Frontal cortex (tissue), 4 donors: Measurements from ENCODE around the gene UNC13B. TPM values are rescaled to one million over a fixed set of nuclear protein-coding genes. Genes with fewer than 3 reads are reported as not detected.
A peak's percentile ranks its signal among the peaks of the same experiment; 100 is the strongest.

Source experiments
- DNase-seq, 2 donors: peaks; one replicate each; pipeline ENCODE4 v3.0.0; 2012; ENCODE audit warnings: low spot score in 2 of 2
- FAIRE-seq: peaks from 2 replicates; lab custom pipeline; 2012; peaks lifted over from hg19 to GRCh38; lab: Jason Lieb, UNC
- total RNA-seq: library from RNA; depleted of rRNA; stranded (reverse); fragments of >200 nt; gene quantifications from one replicate; pipeline ENCODE4 v1.2.3, GENCODE V29; 2014
- donor health status: control.
- donor health status: control.
- donor health status: control.

Gene UNC13B
- total RNA-seq, 1 donor from 2014 or later: 17.9 TPM

DNA sequence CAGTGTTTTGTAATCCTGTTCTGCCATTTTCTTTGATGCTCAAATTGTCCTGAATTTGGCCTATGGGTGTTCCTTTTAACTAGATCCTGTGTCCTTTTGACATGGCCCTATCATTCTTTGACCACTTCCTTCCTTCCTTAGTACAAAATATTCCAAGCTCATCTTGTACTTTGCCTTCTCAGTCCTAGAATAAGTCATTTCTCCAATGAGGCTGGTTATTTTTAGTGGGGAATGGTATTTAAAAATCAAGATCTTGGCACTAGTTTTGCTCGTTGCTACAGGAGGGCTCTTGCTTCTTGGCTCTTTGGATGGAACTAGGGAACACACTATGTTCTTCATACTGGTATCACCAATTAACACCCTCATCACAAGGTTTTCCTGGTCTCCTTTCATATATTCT is 108.1 kb downstream of the UNC13B start:
- no peak for DNase-seq
- FAIRE-seq: no peak

DNA sequence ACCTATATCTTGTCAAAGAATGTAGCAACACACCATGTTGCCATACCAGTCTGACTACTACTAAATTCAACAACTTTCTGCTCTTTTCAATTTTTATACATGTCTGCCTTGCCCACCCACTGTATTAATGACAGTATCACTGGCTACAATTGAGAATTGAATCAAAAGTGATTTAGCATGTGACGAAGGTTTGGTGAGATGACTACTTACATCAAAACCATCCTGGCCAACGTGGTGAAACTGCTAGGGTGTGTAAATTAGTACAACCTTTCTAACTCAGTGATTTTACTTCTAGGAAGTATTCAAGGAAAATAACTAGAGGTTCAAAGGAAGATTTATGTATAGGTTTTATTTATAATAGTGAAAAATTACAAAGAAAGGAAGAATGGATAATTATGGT is 109.8 kb downstream of the UNC13B start:
- DNase-seq (no peak), FAIRE-seq (no peak)

DNA sequence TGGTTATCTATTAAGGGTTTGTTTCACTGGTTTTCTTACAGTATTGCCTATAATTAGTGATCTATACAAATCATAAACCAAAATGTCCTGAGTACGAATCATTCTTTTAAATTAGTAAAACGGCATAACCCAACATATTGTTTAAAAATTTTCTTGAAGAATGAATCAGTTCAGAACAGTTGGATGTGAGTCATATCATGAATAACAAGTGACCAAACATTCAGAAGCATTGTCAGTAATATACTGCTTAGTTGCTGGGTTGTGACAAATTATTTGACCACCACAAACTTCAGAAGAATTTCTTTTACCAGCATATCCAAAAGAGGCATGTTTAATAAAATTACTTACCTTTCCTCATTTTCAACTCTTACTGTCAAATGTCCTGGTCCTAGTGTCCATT is 111.2 kb downstream of the UNC13B start:
- no peak for FAIRE-seq
- no peak for DNase-seq

DNA sequence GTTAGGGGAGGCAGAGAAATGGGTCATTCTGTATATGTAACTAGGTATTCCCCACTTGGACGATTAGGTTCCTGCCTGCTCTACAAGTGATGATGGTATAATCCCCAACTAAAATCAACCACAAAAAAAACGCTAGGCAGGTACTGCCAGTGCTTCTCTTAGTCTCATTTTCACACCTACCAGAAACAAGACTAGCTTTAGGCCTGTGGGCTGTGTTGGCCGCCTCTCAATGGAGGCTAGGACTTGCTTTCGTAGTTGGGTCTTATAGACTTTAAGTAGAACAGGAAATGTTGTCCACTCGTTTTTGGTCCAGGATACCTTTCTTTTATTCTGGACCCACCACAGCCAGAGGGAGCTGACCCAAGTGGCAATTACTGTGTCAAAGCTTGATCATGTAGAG is 111.8 kb downstream of the UNC13B start:
- FAIRE-seq (no peak), DNase-seq (no peak)

DNA sequence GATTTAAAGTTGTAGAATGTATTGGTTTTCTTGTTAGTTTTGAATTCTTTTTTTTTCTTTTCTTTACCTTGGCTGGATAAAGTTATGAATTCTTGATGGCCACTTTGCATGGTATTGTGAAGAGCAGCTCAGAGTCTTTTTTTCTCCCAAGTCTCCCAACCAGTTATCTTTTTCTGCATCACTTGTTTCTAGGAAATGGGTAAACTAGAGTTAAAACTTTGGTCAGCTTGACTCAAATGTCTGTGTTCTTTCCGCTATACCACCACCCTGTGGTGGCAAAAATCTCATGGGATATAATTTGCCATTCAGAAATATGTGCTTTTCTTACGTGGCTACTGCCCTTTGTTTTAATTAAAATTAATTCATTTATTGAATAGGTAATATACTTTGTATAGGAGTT is 113.2 kb downstream of the UNC13B start:
- no peak for FAIRE-seq

DNA sequence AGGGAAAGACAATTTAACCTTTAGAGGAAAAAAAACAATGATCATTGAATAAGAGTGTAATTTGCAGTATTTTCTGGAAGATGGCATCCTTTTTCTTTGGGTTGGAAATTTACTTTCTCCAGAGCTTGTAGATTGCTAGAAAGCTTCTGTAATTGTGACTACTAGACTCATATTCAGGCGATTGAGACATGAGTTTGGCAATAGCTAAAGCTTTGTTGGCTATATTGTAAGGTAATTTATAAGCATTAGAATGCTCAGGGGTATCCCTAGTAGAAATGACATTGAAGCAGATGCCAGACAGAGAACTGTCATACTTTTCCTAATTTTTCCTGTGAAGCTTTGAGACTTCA is 115.3 kb downstream of the UNC13B start:
- DNase-seq (no peak), FAIRE-seq (no peak)

More for the DNA sequence above, 113.2 kb downstream of the UNC13B start:
- no peak for DNase-seq

DNA sequence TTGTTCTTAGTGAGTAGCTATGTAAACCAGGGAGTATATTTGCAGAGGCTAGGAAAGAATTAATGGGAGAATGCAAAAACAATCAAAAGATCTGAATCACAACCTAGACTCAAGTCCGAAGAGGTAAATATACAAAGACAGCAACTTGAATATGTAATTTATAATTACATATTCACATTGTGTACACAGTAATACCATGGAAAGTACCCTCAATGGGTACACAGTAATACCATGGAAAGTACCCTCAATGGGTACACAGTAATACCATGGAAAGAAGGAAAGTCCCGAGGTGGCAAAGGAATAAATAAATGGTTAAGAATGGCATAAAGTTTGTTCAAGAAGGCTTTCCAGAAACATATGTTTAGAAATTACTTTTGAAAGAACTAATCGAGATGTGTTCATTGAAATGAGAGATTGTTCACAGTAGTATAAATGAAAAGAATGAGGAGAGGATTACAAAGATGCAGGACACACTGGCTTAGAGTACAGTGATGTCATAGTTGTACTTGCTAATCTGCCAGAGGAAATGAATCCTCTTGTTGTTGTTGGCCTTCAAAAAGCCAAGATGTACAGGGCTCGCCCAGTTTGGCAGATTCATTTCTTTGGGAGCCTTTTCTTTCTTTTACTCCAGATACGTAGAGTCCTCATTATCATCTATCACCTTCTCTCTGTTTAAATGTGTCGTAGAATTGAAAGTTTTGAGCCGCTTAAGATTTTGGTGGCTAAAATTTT is 116.0 kb downstream of the UNC13B start:
- peak; percentile 6 to 27 for DNase-seq
- peak; percentile 57 for FAIRE-seq

DNA sequence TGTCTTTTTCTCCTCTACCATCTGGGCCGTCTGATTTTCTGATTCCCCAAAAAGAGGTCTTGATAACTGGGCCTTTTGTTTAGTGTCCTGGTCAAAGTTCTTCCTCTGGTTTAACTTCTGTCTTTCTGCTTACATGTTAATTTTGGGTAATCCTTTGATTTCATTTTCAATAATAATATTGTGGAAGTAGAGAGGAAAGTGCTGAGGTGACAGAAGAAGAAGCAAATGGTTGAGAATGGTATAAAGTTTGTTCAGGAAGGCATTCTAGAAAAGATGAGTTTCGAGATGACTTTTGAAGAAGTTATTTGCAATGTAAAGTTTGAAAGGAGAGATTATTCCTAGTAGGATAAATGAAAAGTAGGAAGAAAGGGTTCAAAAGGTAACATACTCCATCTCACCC is 118.1 kb downstream of the UNC13B start:
- no peak for FAIRE-seq
- no peak for DNase-seq

DNA sequence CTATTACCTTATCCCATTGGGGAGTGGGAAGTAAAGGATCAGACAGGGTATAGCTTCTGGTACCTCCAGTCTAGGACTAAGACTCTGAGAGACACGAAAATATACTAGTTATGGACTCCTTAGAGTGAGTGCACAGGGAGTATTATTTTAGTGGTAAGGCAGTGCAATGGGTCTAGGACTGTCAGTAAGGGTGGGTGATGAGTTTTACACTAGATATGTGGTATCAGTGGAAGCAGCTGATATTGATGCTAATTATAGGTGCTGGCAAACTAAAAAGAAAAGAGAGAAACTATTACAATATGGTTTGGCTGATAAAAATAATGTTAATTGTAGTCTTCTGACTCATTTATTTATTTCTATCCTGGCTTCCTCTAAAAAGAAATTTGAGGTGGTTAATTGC is 118.6 kb downstream of the UNC13B start:
- no peak for FAIRE-seq
- DNase-seq: no peak

DNA sequence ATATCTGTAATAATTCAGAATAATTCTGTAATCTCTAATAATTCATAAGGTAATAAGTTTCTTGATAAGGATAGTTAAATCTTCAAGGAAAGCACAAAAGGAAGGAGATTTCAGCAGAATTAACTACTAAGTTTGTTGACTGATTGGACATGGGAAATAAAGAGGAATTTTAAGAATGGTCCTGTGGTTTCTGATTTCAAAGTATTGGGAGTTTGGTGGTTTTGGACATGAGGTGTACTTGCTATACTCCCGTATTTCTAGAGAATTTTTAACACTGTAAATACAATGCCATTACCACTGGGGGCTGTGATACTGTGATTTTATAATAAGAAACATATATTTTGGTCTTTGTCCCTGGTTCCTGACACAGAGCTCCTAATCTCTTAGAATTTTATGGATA is 123.9 kb downstream of the UNC13B start:
- DNase-seq: no peak
- no peak for FAIRE-seq

DNA sequence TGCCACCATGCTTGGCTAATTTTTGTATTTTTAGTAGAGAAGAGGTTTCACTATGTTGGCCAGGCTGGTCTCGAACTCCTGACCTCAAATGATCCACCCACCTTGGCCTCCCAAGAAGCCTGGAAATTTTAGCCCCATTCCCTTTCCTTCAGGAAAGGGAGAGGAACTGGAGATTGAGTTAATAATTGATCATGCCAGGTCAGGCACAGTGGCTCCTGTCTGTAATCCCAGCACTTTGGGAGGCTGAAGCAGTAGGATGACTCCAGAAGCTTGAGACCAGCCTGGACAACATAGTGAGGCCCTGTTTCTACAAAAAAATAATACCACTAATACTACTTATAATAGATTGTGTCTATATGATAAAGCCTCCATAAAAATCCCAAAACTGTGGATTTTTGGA is 124.6 kb downstream of the UNC13B start:
- FAIRE-seq: no peak
- DNase-seq: no peak

DNA sequence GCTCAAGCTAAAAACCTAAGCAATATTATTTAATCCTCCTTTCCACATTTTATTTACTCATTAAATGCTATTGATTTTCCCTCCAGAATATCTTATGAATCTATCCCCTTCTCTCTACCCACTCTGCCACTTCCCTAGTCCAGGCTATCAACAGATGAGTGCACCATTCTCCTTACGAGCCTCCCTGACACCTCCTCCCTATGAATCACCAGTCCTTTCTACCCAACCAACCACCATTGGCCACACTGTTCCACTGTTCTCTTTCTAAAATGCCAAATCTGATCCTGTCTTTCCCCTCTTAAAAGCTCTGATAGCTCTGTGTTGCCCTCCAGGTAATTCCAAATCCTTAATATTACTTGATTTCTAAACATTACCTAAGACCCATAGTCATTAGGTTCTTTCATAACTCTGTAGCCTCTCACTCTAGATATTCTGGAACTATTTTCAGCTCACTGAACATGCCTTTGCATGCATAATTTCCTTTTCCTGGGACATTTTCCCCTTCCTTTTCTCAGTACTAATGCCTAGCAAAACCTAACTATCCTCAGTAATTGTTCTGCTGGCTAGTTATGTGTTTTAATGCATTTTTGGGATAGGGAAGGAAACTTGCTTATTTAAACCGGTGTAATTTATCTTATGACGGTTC is 126.3 kb downstream of the UNC13B start:
- no peak for DNase-seq
- no peak for FAIRE-seq

DNA sequence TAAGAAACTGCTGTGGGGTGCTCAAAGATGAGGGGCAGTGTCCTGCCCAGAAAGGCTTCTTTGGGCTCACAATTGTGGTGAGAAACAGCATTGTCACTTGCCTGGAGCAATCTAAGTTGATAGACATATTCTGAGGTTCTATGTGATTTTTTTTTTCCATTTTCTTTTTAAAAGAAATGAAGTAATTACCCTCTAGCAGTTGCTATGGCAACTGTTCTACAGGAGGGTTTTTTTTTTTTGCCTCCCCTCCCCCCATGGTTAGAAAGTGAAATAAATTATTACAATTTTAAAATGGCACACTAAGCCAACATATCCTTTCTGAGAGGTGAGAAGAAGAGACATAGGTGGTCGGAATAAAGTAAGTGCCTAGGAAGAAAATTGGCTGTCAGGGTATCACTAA is 127.0 kb downstream of the UNC13B start:
- DNase-seq (no peak), FAIRE-seq (no peak)

DNA sequence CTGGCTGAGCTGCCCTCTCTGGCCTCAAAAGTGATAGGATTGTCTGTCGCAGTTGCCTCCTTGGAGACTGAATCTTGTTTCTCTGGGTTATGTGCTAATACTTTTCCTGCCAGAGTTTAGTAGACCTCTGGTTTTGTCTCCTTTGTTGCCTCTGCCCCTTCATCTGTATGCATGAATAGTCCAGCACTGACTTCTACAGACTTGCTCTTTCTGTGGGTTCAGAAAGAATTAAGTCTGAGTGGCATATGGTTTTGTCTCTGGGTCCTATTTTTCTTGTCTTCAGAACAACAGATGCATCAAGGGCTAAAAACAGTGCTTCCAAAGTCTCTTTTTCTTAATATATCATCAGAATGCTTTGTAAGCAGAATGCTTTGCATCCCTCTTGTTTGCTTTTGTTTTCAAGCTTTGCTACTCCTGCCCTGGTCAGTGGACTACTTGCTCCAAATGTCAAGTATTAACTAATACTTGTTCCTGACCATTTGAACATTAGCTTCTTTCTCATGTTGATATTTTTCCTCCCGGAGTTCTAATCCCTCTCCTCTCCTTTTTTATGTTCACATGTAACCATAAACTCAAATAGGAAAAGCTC is 131.7 kb downstream of the UNC13B start:
- FAIRE-seq (no peak), DNase-seq (no peak)

DNA sequence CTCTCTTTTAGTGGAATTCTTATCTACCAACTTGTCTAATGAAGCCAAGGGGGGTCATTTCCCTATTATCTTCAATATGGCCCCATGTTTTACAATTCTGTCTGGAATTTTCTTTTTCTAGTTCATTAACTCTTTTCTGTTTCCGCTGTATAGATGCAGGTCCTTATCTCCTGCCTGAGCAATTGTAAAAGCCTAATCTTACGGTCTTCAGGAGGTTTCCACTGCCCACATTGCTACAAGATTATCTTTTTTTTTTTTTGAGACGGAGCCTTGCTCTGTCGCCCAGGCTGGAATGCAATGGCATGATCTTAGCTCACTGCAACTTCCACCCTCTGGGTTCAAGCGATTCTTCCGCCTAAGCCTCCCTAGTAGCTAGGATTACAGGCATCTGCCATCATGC is 132.3 kb downstream of the UNC13B start:
- DNase-seq: no peak
- no peak for FAIRE-seq

DNA sequence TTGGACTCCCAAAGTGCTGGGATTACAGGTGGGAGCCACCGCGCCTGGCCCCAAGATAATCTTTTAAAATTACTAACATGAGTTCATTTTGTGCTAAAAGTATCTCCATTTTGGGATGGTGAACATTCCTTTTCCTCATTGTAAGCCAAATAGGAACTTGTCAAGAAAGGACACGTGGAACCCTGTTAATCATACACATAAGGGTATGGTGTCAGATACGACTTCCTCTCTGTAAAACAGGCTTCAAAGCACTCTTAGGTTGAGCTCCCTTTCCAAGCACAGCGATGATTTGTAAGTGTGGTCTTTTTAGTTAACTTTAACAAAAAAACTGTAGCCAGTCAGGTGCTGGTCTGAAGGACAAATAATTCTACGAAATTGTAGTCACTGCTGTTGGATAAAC is 132.7 kb downstream of the UNC13B start:
- FAIRE-seq (no peak), DNase-seq (no peak)

DNA sequence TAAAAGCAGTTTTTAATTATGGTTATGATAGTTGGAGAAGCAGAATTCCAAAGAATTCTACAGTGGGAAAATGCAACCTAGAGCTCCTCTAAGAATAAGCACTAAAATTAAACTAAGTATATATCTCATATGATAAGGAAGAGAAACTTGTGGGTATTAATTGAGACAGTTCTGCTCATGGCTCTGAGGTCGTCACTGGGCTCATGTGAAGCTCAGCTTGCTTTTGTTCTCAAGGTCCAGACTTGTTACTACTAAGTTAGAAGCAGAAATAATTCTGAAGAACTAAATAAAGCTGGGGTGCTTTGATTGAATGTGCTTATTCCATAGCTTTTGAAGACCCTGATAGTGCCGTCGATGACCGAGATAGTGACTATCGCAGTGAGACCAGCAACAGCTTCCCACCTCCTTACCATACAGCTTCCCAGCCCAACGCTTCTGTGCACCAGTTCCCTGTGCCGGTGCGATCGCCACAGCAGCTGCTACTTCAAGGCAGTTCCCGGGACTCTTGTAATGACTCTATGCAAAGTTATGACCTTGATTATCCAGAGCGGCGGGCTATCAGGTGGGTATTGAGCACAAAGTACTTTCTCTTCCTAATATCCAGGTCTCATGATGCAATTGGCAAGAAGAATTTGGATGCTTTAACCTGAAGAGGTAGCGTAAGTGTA is 133.7 kb downstream of the UNC13B start:
- FAIRE-seq: no peak

DNA sequence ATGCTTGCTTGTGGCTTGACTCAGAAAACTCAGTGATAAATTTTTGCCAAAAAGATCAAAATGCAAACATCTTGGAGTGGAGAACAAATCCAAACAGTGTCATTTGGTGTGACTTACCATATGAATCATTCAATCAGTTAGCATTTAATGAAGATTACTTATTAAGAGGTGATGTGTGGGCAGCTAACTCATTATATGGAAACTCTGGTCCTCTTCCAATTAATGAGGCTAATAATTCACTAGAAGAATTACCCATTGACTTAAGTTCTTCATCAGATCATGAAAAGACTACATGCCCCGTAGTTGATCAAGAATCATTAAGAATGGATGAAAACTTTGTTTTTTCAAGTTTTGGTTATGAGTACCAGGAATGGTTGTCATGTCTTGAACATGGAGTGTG is 141.8 kb downstream of the UNC13B start:
- DNase-seq (no peak), FAIRE-seq (no peak)

More for the DNA sequence above, 133.7 kb downstream of the UNC13B start:
- no peak for DNase-seq

DNA sequence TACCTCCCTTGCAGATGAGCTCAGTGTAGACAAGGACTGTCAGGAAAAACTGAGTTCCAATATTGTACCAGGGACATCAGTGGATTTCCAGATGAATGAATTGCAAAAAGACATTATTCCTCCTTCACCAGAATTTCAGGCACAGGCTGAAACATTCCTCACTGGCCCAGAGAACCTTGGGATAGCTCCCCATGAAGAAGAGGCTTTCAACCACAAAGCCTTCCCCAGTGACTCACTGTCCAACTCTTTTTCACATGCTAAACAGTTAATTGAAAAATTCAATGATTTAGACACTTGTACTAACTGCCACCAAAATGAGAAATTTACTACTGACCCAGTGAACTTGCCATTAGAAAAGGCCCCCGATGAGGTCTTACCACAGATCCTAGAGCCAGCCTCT is 144.5 kb downstream of the UNC13B start:
- FAIRE-seq: no peak
- DNase-seq: no peak

DNA sequence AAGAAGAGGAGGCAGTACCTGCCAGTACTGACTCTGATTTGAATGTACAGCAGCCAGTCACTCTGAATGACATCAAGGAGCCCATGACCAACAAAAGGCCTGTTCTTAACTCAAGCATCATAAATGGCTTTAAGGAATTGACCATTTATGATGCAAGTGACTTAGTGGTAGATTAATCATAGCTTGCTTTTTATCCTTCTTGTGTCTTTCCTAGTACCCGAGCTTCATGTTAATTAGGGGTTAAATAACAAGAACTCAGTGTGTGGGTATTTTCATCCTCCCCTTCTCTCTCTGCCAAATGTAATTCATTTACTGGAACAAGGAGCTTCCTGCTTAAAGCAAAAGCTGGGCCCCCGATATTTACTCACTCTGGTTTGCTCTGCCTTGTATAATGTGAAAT is 146.5 kb downstream of the UNC13B start:
- FAIRE-seq (no peak), DNase-seq (no peak)
